Mucosa of descending colon (tissue), 3 donors: ENCODE results near the gene TNFRSF4. TPM values are rescaled to one million over a fixed set of nuclear protein-coding genes. Genes with fewer than 3 reads are reported as not detected.

Experiments used
- ATAC-seq: fragments of 200-7000 bp; cut with Tn5 transposase; one replicate; pipeline ENCODE4 v1.9.1; 2020; ENCODE audit warnings: mild to moderate bottlenecking, moderate library complexity
- DNase-seq, 3 donors: peaks; one replicate each; pipeline ENCODE4 v3.0.0-alpha.2; 2020
- H3K36me3 ChIP-seq: fragments of 200-600 bp; one replicate; pipeline ENCODE4 v1.8.0; 2021; ENCODE audit warnings: low read depth, mild to moderate bottlenecking
- H3K4me1 ChIP-seq: fragments of 200-600 bp; one replicate; pipeline ENCODE4 v1.8.0; 2021; ENCODE audit warnings: low read depth, mild to moderate bottlenecking
- H3K4me3 ChIP-seq: fragments of 200-600 bp; one replicate; pipeline ENCODE4 v1.8.0; 2021; ENCODE audit warnings: mild to moderate bottlenecking
- H3K9me3 ChIP-seq: fragments of 200-600 bp; one replicate; pipeline ENCODE4 v1.8.0; 2021; ENCODE audit warnings: mild to moderate bottlenecking
- CTCF ChIP-seq: fragments of 200-600 bp; IDR thresholded peaks from one replicate; pipeline ENCODE4 v1.8.0; 2022; ENCODE audit warnings: antibody characterized with exemption, mild to moderate bottlenecking
- intact Hi-C, 2 donors: fragments of 100-400 bp; cut with DNase I in 1 of 2; cut with micrococcal nuclease in 1 of 2; formaldehyde crosslinking; loops; one replicate each; pipeline versions ENCODE4 v1.11.0 to v1.11.1; 2022; cut with DNase I, micrococcal nuclease
- microRNA-seq: library from miRNA; unstranded; fragments of <30 nt; microRNA quantifications from one replicate; pipeline ENCODE4, GENCODE V29; 2019
- total RNA-seq, 3 donors: library from RNA; stranded (reverse); fragmentation: NEBNext Ultra II Directional in 2 of 3; extraction: Animal tissue kit (Norgen Biotek cat#: 25700) in 2 of 3; gene quantifications; one replicate each; pipeline versions ENCODE4 v1.2.1 to v1.2.4, GENCODE V29; 2021 to 2023
- donor health status: DM: no; HTN: no; CAD: no; lungs with moderate emphysema.
- donor health status: DM: no; HTN: no; CAD: no.
- donor health status: DM: no; HTN: yes; CAD: no.

TNFRSF4 gene
- total RNA-seq, 3 donors from 2014 or later = 0.69 to 1.2 (median 0.80) TPM

- Histone ChIP-seq H3K36me3 (no peaks in the 10 kb centered on the region), H3K9me3 (no peaks in the 10 kb centered on the region), H3K4me3 (peak overlapping the region; percentile 43), H3K4me1 (peaks cover 31% of the 10 kb centered on the region)
- ATAC-seq = peak; percentile 59
- intact Hi-C loops = no loop called here
- peak; percentile 92 to 96 (median 95) for DNase-seq
- no peak for TF ChIP-seq CTCF
Measured at GRCh38 chr1:1162597-1163537, 51.1 kb downstream of the TNFRSF4 start.

GRCh38 chr1:1161683-1162079 lies 52.3 kb downstream of the TNFRSF4 start:
- Histone ChIP-seq H3K4me3 (no peak overlapping the region), H3K4me1 (peaks cover 31% of the 10 kb centered on the region)
- DNase-seq = peak in 1 of 3 donors; percentile 55

More at GRCh38 chr1:1161683-1162079, 52.3 kb downstream of the TNFRSF4 start:
- TF ChIP-seq CTCF = no peak
- H3K9me3 ChIP-seq = no peaks in the 10 kb centered on the region
- intact Hi-C loops = no loop called here
- ATAC-seq = no peak
- H3K36me3 ChIP-seq = no peaks in the 10 kb centered on the region

Small RNA genes within 50 kb of the gene (microRNA-seq; reads per million reads assigned to microRNA genes)
- gene MIR200A (8,134 reads per million, percentile 95 among the genes with 10 or more reads in this experiment), gene MIR200B (31,805 reads per million, percentile 98 among the genes with 10 or more reads in this experiment), gene MIR429 (5,805 reads per million, percentile 92 among the genes with 10 or more reads in this experiment)

Other genes with a start within 250 kb of the TNFRSF4 start
- under 1 TPM; 0.23 to 0.99 (median 0.32) TPM for gene PLEKHN1, start 247.7 kb downstream of the TNFRSF4 start, total RNA-seq
- gene PERM1, start 232.1 kb downstream of the TNFRSF4 start, total RNA-seq = under 1 TPM in 1 of 3 donors, not detected in 2; 0.24 TPM
- 10 to 100 TPM; 10.3 to 22.7 (median 21.1) TPM for gene HES4, start 214.1 kb downstream of the TNFRSF4 start, total RNA-seq
- 10 to 100 TPM; 37.5 to 41.7 (median 38.7) TPM for gene ISG15, start 200.7 kb downstream of the TNFRSF4 start, total RNA-seq
- 10 to 100 TPM; 32.0 to 54.4 (median 40.6) TPM for gene AGRN, start 194.0 kb downstream of the TNFRSF4 start, total RNA-seq
- gene RNF223, start 139.8 kb downstream of the TNFRSF4 start, total RNA-seq = 1 to 10 TPM; 1.3 to 7.5 (median 2.1) TPM
- 10 to 100 TPM; 18.4 to 25.3 (median 24.0) TPM for gene C1orf159, start 98.1 kb downstream of the TNFRSF4 start, total RNA-seq
- gene TTLL10, start 40.3 kb downstream of the TNFRSF4 start, total RNA-seq = 1 to 10 TPM in 2 of 3 donors, under 1 TPM in 1; 0.32 to 4.4 (median 1.8) TPM
- gene TNFRSF18, start 7.6 kb downstream of the TNFRSF4 start, total RNA-seq = 1 to 10 TPM; 1.6 to 2.2 (median 2.2) TPM
- 100 to 1,000 TPM; 169 to 257 (median 226) TPM for gene SDF4, start 17.8 kb upstream of the TNFRSF4 start, total RNA-seq
- gene B3GALT6, start 18.1 kb upstream of the TNFRSF4 start, total RNA-seq = 10 to 100 TPM in 1 of 3 donors, 1 to 10 TPM in 2; 7.3 to 12.5 (median 9.0) TPM
- 10 to 100 TPM; 21.5 to 54.0 (median 36.5) TPM for gene C1QTNF12, start 32.6 kb upstream of the TNFRSF4 start, total RNA-seq
- 10 to 100 TPM; 49.8 to 65.8 (median 61.1) TPM for gene UBE2J2, start 59.7 kb upstream of the TNFRSF4 start, total RNA-seq
- gene SCNN1D, start 66.3 kb upstream of the TNFRSF4 start, total RNA-seq = 1 to 10 TPM; 3.5 to 5.4 (median 4.5) TPM
- gene ACAP3, start 93.8 kb upstream of the TNFRSF4 start, total RNA-seq = 10 to 100 TPM; 42.1 to 76.9 (median 44.8) TPM
- 10 to 100 TPM; 12.4 to 15.9 (median 15.4) TPM for gene PUSL1, start 94.4 kb upstream of the TNFRSF4 start, total RNA-seq
- 100 to 1,000 TPM in 1 of 3 donors, 10 to 100 TPM in 2; 89.9 to 127 (median 95.5) TPM for gene INTS11, start 110.5 kb upstream of the TNFRSF4 start, total RNA-seq
- gene CPTP, start 110.6 kb upstream of the TNFRSF4 start, total RNA-seq = 10 to 100 TPM; 41.2 to 77.9 (median 55.5) TPM
- 1 to 10 TPM in 1 of 3 donors, under 1 TPM in 2; 0.57 to 1.1 (median 0.96) TPM for gene TAS1R3, start 117.1 kb upstream of the TNFRSF4 start, total RNA-seq
- gene DVL1, start 135.3 kb upstream of the TNFRSF4 start, total RNA-seq = 10 to 100 TPM; 51.7 to 95.3 (median 73.1) TPM
- gene MXRA8, start 144.4 kb upstream of the TNFRSF4 start, total RNA-seq = 10 to 100 TPM in 2 of 3 donors, 1 to 10 TPM in 1; 6.8 to 62.1 (median 20.8) TPM
- 100 to 1,000 TPM; 150 to 180 (median 177) TPM for gene AURKAIP1, start 161.1 kb upstream of the TNFRSF4 start, total RNA-seq
- gene CCNL2, start 185.2 kb upstream of the TNFRSF4 start, total RNA-seq = 100 to 1,000 TPM; 123 to 172 (median 151) TPM
- 100 to 1,000 TPM in 2 of 3 donors, 10 to 100 TPM in 1; 75.7 to 106 (median 105) TPM for gene MRPL20, start 193.1 kb upstream of the TNFRSF4 start, total RNA-seq
- gene ANKRD65, start 207.1 kb upstream of the TNFRSF4 start, total RNA-seq = 10 to 100 TPM in 1 of 3 donors, 1 to 10 TPM in 1, under 1 TPM in 1; 0.81 to 11.3 (median 1.9) TPM
- gene VWA1, start 221.5 kb upstream of the TNFRSF4 start, total RNA-seq = 10 to 100 TPM; 38.5 to 89.4 (median 74.3) TPM
- gene ATAD3C, start 235.5 kb upstream of the TNFRSF4 start, total RNA-seq = 1 to 10 TPM in 1 of 3 donors, under 1 TPM in 2; 0.35 to 1.4 (median 0.55) TPM